NK-92 (cell line): ENCODE data around the gene POLR2L.

Experiments used
- DNase-seq: peaks from one replicate; lab custom pipeline; 2025; ENCODE audit not compliant: unreplicated experiment; lab: John Stamatoyannopoulos, UW

Gene POLR2L

GRCh38 chr11:828506-829175 lies 13.7 kb downstream of the POLR2L start:
- DNase-seq, result no peak

GRCh38 chr11:827897-828192 lies 14.5 kb downstream of the POLR2L start, which contains the start of gene CRACR2B:
Gene CRACR2B, plus strand, starts transcription at chr11:827919. Its CDS starts 689 bp downstream, at chr11:828608.
- DNase-seq, result no peak

- DNase-seq, result no peak
These were observed 15.0 kb downstream of the POLR2L start for GRCh38 chr11:827146-827896.

DNA sequence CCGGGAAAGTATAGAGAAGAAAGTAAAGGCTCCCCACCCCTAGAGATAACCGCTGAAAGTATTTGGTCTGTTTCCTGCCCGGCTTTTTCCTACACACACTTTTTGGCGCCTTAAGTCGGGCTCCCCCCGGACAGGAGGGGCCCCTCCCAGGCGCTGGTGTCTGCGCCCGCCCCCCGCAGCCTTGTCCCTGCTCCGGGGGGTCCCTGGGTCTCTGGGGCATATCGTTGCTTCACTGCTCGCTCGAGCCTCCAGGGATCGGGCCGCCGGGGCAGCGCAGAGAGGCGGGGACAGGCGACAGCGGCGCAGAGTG lies 15.5 kb downstream of the POLR2L start:
- no peak for DNase-seq

GRCh38 chr11:826227-826621 lies 16.1 kb downstream of the POLR2L start:
- DNase-seq, result no peak

- no peak for DNase-seq
These were observed 16.7 kb downstream of the POLR2L start for GRCh38 chr11:825366-826226.

GRCh38 chr11:824942-825341 lies 17.4 kb downstream of the POLR2L start:
- DNase-seq, result no peak

DNA sequence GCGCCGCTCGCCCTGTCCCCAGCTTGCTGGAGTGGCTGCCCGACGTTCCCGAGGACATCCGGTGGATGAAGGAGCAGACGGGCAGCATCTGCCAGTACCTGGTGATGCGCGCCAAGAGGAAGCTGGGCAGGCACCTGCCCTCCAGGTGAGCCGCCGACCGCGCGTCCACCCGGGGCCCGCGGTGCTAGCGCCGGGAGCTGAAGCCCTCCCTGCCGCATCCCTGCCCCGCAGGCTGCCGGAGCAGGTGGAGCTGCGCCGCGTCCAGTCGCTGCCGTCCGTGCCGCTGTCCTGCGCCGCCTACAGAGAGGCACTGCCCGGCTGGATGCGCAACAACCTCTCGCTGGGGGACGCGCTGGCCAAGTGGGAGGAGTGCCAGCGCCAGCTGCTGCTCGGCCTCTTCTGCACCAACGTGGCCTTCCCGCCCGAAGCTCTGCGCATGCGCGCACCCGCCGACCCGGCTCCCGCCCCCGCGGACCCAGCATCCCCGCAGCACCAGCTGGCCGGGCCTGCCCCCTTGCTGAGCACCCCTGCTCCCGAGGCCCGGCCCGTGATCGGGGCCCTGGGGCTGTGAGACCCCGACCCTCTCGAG lies 17.9 kb downstream of the POLR2L start:
- DNase-seq, result no peak

GRCh38 chr11:823441-824291 lies 18.7 kb downstream of the POLR2L start:
- DNase-seq, result no peak

GRCh38 chr11:821512-822371 lies 20.6 kb downstream of the POLR2L start:
- DNase-seq, result no peak

DNA sequence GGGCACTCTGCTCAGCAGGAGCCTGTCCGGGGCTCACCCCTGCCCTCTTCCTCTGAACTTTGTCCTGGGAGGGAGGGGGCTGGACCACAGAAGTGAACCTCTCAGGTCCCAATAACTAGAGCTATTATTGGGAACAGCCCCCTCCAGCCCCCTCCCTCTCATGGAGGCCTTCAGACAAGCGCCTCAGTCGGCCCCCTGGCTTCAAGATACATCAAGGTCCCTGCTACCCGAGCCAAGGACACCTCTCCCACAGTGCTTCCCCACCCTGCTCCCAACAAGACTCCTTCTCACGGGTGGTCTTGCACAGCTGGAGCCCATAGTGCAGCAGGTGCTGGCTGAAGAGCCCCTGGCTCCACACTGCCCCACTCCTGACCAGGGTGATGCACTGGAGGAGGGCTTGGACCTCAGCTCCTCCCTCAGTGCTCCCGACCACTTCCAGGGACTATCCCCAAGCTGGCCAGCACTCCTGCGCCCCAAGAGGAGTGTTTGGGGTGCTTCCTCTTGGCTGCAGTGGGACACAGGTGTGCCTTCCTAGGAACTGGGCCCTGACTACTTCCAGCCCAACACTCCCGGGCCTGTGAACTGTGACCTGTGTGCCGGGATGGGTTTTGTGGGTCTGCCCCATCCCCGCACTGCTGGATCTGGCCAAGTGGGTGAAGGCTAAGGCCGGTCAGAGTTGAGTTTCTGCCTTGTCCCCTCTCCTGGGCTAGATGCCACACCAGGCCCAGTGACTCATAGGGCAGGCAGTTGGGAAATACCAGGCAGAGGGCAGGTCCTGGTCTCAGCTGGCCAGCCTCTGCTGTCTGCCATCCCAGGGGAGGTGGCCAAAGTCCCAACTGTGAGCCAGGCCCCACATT lies 21.4 kb downstream of the POLR2L start:
- DNase-seq, result no peak

GRCh38 chr11:819943-820649 lies 22.2 kb downstream of the POLR2L start:
- peak; percentile 72 for DNase-seq

DNA sequence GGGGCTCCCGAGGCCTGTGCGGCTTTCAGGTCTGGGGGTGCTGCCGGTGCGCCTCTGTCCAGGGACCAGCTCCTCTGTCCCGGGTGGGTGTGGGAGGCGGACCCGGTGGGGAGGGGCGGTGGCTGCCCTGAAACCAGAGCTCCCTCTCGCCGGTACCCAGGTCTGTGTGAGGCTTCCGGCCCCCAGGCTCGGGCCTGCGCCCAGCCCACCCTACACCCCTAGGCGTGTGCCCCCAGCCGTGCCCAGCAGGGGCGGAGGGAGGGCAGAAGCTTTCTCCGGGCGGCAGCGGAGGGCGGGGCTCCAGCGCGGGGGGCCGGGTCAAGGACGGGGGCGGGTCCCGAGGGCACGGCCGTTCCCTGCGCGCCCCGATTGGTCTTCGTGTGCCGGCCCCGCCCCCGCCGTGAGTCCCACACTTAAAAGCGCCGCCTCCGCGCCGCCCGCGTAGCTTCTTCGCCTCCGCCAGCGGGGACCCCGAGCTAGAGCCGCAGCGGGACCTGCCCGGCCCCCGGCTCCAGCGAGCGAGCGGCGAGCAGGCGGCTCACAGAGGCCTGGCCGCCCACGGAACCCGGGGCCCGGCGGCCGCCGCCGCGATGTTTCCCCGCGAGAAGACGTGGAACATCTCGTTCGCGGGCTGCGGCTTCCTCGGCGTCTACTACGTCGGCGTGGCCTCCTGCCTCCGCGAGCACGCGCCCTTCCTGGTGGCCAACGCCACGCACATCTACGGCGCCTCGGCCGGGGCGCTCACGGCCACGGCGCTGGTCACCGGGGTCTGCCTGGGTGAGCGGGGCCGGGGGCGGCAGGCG lies 23.0 kb downstream of the POLR2L start:
- DNase-seq, result peak; percentile 45

GRCh38 chr11:818396-819128 lies 23.8 kb downstream of the POLR2L start, which contains the start of gene PNPLA2:
Gene PNPLA2, plus strand, starts transcription at chr11:818914. Its CDS starts 805 bp downstream, at chr11:819719.
- no peak for DNase-seq

GRCh38 chr11:816433-816779 lies 25.9 kb downstream of the POLR2L start:
- DNase-seq, result no peak

GRCh38 chr11:815675-816432 lies 26.5 kb downstream of the POLR2L start:
- no peak for DNase-seq
